WTC11 (cell line): ENCODE measurements around the gene MIOX. TPM values are rescaled to one million over a fixed set of nuclear protein-coding genes. Genes with fewer than 3 reads are reported as not detected.

Experiments
- ATAC-seq: fragments of 200-7000 bp; cut with Tn5 transposase; 2 replicates; pipeline ENCODE4 v1.10.0; 2021; ENCODE audit warnings: mild to moderate bottlenecking, moderate library complexity
- CTCF ChIA-PET: fragments of 300-600 bp; sonication (Branson Sonifier 250); formaldehyde crosslinking; loops from one replicate; lab custom pipeline; 2021; ENCODE audit warnings: antibody characterized with exemption; lab: Charles Lee
- POLR2A ChIA-PET: fragments of 350-600 bp; sonication (Branson Sonifier 250); formaldehyde crosslinking; loops from one replicate; lab custom pipeline; 2021; ENCODE audit warnings: antibody characterized with exemption; lab: Charles Lee
- DNase-seq: peaks from one replicate; pipeline ENCODE4 v3.0.0; 2021; ENCODE audit warnings: low spot score
- H3K27ac Mint-ChIP-seq: 2 replicates; pipeline ENCODE4 v1.8.0; 2021; ENCODE audit warnings: mixed read lengths
- H3K27me3 Mint-ChIP-seq: 2 replicates; pipeline ENCODE4 v1.8.0; 2021; ENCODE audit warnings: low read depth, mild to moderate bottlenecking, moderate library complexity, mixed read lengths
- H3K36me3 Mint-ChIP-seq: 2 replicates; pipeline ENCODE4 v1.8.0; 2021; ENCODE audit warnings: mixed read lengths
- H3K4me1 Mint-ChIP-seq: 2 replicates; pipeline ENCODE4 v1.8.0; 2022; ENCODE audit warnings: mixed read lengths
- H3K4me3 Mint-ChIP-seq: 2 replicates; pipeline ENCODE4 v1.8.0; 2021; ENCODE audit warnings: mild to moderate bottlenecking, moderate library complexity, mixed read lengths
- H3K9me3 Mint-ChIP-seq: 2 replicates; pipeline ENCODE4 v1.8.0; 2021; ENCODE audit warnings: mixed read lengths
- ATF1 ChIP-seq: sonication (generic); formaldehyde crosslinking; IDR thresholded peaks from 2 replicates; pipeline ENCODE4 v1.8.1; 2023; ENCODE audit warnings: mild to moderate bottlenecking, moderate library complexity, missing genetic modification reagents
- CBFB ChIP-seq: sonication (generic); formaldehyde crosslinking; IDR thresholded peaks from 2 replicates; pipeline ENCODE4 v1.8.1; 2022; ENCODE audit warnings: mild to moderate bottlenecking, low read depth, missing genetic modification reagents
- CREB1 ChIP-seq: sonication (generic); formaldehyde crosslinking; IDR thresholded peaks from 2 replicates; pipeline ENCODE4 v1.8.0; 2023; ENCODE audit warnings: mild to moderate bottlenecking, missing genetic modification reagents
- ELF4 ChIP-seq: sonication (generic); formaldehyde crosslinking; IDR thresholded peaks from 2 replicates; pipeline ENCODE4 v1.8.1; 2022; ENCODE audit warnings: low read depth, mild to moderate bottlenecking, moderate library complexity, missing genetic modification reagents
- FOXK1 ChIP-seq: sonication (generic); formaldehyde crosslinking; IDR thresholded peaks from 2 replicates; pipeline ENCODE4 v1.8.0; 2022; ENCODE audit warnings: mild to moderate bottlenecking, moderate library complexity, missing genetic modification reagents
- GTF2I ChIP-seq: fragments of 250-450 bp; sonication (Bioruptor Pico); conservative IDR thresholded peaks from 2 replicates; pipeline ENCODE4 v1.4.0; 2021; ENCODE audit warnings: mild to moderate bottlenecking
- JUN ChIP-seq: sonication (generic); formaldehyde crosslinking; IDR thresholded peaks from 2 replicates; pipeline ENCODE4 v1.8.0; 2023; ENCODE audit warnings: mild to moderate bottlenecking, missing genetic modification reagents
- MXD4 ChIP-seq: fragments of 250-450 bp; sonication (Bioruptor Pico); IDR thresholded peaks from 2 replicates; pipeline ENCODE4 v1.8.0; 2021; ENCODE audit warnings: mild to moderate bottlenecking, moderate library complexity, borderline replicate concordance
- RORB ChIP-seq: fragments of 250-450 bp; sonication (Bioruptor Pico); IDR thresholded peaks from 2 replicates; pipeline ENCODE4 v1.9.0; 2021; ENCODE audit warnings: mild to moderate bottlenecking
- SMAD4 ChIP-seq: sonication (generic); formaldehyde crosslinking; IDR thresholded peaks from 2 replicates; pipeline ENCODE4 v1.8.0; 2022; ENCODE audit warnings: mild to moderate bottlenecking, missing genetic modification reagents
- SP1 ChIP-seq: sonication (generic); formaldehyde crosslinking; conservative IDR thresholded peaks from 2 replicates; pipeline ENCODE4 v1.8.1; 2022; ENCODE audit warnings: missing genetic modification reagents
- TEAD1 ChIP-seq: sonication (generic); formaldehyde crosslinking; IDR thresholded peaks from 2 replicates; pipeline ENCODE4 v1.8.0; 2022; ENCODE audit warnings: mild to moderate bottlenecking, missing genetic modification reagents
- TEAD4 ChIP-seq: sonication (generic); formaldehyde crosslinking; IDR thresholded peaks from 2 replicates; pipeline ENCODE4 v1.8.0; 2022; ENCODE audit warnings: mild to moderate bottlenecking, missing genetic modification reagents
- TP53 ChIP-seq: sonication (generic); formaldehyde crosslinking; IDR thresholded peaks from 2 replicates; pipeline ENCODE4 v1.8.1; 2023; ENCODE audit warnings: mild to moderate bottlenecking, missing genetic modification reagents
- ZBTB21 ChIP-seq: sonication (generic); formaldehyde crosslinking; IDR thresholded peaks from 2 replicates; pipeline ENCODE4 v1.8.1; 2023; ENCODE audit warnings: mild to moderate bottlenecking, missing genetic modification reagents, borderline replicate concordance
- ZNF121 ChIP-seq: sonication (generic); formaldehyde crosslinking; IDR thresholded peaks from 2 replicates; pipeline ENCODE4 v1.8.0; 2023; ENCODE audit warnings: missing genetic modification reagents
- ZNF219 ChIP-seq: sonication (generic); formaldehyde crosslinking; IDR thresholded peaks from 2 replicates; pipeline ENCODE4 v1.8.0; 2023; ENCODE audit warnings: missing genetic modification reagents, mild to moderate bottlenecking, borderline replicate concordance
- ZNF232 ChIP-seq: sonication (generic); formaldehyde crosslinking; IDR thresholded peaks from 2 replicates; pipeline ENCODE4 v1.8.0; 2022; ENCODE audit warnings: mild to moderate bottlenecking, missing genetic modification reagents
- ZNF263 ChIP-seq: sonication (generic); formaldehyde crosslinking; IDR thresholded peaks from 2 replicates; pipeline ENCODE4 v1.8.1; 2022; ENCODE audit warnings: low read depth, mild to moderate bottlenecking, moderate library complexity, missing genetic modification reagents
- total RNA-seq: library from RNA; stranded (reverse); gene quantifications from 3 replicates; pipeline ENCODE4 v1.2.3, GENCODE V29; 2021
- TF ChIP-seq, protein P1 (sequence below): sonication (generic); formaldehyde crosslinking; IDR thresholded peaks from 2 replicates; pipeline ENCODE4 v1.8.1; 2023; ENCODE audit warnings: mild to moderate bottlenecking, missing genetic modification reagents
- TF ChIP-seq, protein P2 (sequence below): sonication (generic); formaldehyde crosslinking; IDR thresholded peaks from 2 replicates; pipeline ENCODE4 v1.8.0; 2023; ENCODE audit warnings: missing genetic modification reagents
- TF ChIP-seq, protein P3 (sequence below): fragments of 250-450 bp; sonication (Bioruptor Pico); IDR thresholded peaks from 2 replicates; pipeline ENCODE4 v2.1.2; 2022; ENCODE audit warnings: mild to moderate bottlenecking, moderate library complexity
- TF ChIP-seq, protein P4 (sequence below): sonication (generic); formaldehyde crosslinking; IDR thresholded peaks from 2 replicates; pipeline ENCODE4 v1.8.1; 2022; ENCODE audit warnings: low read depth, missing genetic modification reagents, borderline replicate concordance
- TF ChIP-seq, protein P5 (sequence below): sonication (generic); formaldehyde crosslinking; IDR thresholded peaks from 2 replicates; pipeline ENCODE4 v1.8.1; 2023; ENCODE audit warnings: mild to moderate bottlenecking, missing genetic modification reagents, moderate library complexity
- TF ChIP-seq, protein P6 (sequence below): sonication (generic); formaldehyde crosslinking; IDR thresholded peaks from 2 replicates; pipeline ENCODE4 v1.8.1; 2022; ENCODE audit warnings: mild to moderate bottlenecking, missing genetic modification reagents, moderate library complexity, borderline replicate concordance

The MIOX gene
- total RNA-seq, 1 experiment from 2014 or later: 0.33 TPM

DNA sequence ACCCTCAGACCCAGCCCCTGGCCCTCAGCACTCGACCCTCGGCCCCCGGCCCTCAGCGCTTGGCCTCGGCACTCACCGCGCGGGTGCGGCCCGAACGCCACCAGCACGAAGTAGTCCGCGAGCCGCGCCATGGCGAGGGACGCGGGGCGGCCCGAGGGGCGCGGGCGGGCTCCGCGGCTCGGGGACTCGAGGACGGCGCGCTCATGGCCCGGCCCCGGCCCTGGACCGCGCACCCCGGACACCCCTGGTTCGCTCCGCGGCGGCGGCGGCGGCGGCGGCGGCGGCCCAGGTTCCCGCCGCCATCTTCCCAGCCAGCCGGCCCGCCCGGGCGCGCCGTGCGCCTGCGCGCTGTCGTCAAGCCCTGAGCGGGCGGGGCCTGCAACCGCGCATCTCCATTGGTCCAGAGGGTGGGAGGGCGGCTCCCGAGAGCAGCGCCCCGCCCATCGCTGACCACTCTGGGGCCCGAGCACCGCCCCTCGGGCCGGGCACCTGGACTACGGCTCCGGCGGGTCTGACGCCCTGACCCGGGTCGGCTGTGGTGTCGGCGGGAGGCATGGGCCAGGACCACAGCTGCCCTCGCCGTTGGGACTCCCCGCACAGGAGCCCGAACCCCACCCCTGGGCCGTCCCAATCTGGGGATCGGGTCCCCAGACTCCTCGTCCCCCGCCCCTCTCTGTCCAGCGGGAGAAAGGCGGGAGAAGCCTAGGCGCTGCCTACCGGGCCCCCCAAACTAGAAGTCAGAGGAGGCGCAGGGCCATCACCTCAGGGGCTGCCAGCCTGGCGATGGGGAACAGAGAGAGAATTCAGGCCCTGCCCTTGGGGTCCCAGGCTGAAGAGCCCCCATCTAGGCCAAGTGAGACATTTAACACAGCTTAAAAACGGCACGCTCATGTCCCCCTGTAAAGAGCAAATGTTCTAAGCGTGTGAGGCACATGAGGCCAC, 11.7 kb upstream of the MIOX start, which contains the start of gene SBF1 (continued):
- TF ChIP-seq TEAD1 (no peak), CREB1 (CRISPR knock-in tag) (no peak), JUN (CRISPR knock-in tag) (no peak), MXD4 (CRISPR knock-in tag) (no peak), SP1 (CRISPR knock-in tag) (peak; percentile 91)
- TF ChIP-seq, protein P1, sequence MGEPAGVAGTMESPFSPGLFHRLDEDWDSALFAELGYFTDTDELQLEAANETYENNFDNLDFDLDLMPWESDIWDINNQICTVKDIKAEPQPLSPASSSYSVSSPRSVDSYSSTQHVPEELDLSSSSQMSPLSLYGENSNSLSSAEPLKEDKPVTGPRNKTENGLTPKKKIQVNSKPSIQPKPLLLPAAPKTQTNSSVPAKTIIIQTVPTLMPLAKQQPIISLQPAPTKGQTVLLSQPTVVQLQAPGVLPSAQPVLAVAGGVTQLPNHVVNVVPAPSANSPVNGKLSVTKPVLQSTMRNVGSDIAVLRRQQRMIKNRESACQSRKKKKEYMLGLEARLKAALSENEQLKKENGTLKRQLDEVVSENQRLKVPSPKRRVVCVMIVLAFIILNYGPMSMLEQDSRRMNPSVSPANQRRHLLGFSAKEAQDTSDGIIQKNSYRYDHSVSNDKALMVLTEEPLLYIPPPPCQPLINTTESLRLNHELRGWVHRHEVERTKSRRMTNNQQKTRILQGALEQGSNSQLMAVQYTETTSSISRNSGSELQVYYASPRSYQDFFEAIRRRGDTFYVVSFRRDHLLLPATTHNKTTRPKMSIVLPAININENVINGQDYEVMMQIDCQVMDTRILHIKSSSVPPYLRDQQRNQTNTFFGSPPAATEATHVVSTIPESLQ (CRISPR knock-in tag): no peak
- TF ChIP-seq, all 79 proteins: peak for 3

DNA sequence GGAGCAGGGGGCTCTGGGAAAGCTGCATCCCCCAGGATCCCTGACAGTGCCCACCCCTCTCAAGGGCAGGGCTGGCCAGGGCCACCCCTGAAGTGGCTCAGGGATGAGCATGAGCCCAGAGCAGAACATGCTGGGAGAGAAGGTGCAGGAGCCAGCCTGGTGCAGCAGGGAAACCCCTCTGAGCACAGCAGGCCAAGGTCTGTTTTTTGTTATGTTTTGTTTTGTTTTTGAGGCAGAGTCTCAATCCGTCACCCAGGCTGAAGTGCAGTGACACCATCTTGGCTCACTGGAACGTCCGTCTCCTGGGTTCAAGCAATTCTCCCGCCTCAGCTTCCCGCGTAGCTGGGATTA, 11.0 kb upstream of the MIOX start:
- H3K4me1 Mint-ChIP-seq: peaks cover 38% of the 10 kb centered on the region
- peak overlapping the region; percentile 76; the same call in 1 of the 2 replicates for H3K27ac Mint-ChIP-seq
- ATAC-seq (no peak), DNase-seq (no peak)
- POLR2A ChIA-PET: no interaction called here
- no peaks in the 10 kb centered on the region for H3K9me3 Mint-ChIP-seq
- H3K36me3 Mint-ChIP-seq: no peaks in the 10 kb centered on the region
- TF ChIP-seq RORB (CRISPR knock-in tag) (no peak), TP53 (CRISPR knock-in tag) (0 out of 2 replicates have a peak, but pooled peaks have one; percentile 23)
- peak overlapping the region; percentile 59 for H3K4me3 Mint-ChIP-seq
- peaks cover 37% of the 10 kb centered on the region for H3K27me3 Mint-ChIP-seq
- CTCF ChIA-PET: no interaction called here

DNA sequence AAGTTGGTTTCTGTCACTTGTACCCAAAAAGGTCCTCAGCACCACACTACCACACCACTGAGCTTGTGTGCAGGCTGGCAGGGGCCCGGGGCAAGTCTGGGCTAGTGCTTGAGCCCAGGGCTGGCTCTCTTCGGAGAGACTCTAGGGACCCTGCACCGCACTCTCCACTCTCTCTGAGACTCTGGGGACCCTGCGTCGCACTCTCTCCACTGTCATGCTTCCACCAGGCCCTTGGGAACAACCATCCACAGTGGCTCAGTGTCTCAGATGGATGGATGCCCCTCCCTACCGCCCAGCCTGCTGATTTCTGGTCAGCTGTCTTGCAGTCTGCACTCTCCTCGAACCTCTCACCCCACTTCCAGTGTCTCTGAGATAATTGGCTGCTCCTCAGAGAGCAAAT, 9.8 kb upstream of the MIOX start:
- H3K36me3 Mint-ChIP-seq: no peaks in the 10 kb centered on the region
- ChIA-PET CTCF (interaction anchor here (1.1 to 1.2 kb wide), 2 partner anchors 31 to 77 kb away, joined by 3 to 4 read pairs; partner anchors contain the start of genes LMF2 and NCAPH2), POLR2A (no interaction called here)
- 0 out of 2 replicates have a peak overlapping the region, but pooled peaks have one; percentile 11 for H3K4me3 Mint-ChIP-seq
- H3K9me3 Mint-ChIP-seq: no peaks in the 10 kb centered on the region
- ATAC-seq (no peak), DNase-seq (no peak)
- no peak for TF ChIP-seq ELF4
- TF ChIP-seq ATF1 (CRISPR knock-in tag): no peak
- TF ChIP-seq, protein P2, sequence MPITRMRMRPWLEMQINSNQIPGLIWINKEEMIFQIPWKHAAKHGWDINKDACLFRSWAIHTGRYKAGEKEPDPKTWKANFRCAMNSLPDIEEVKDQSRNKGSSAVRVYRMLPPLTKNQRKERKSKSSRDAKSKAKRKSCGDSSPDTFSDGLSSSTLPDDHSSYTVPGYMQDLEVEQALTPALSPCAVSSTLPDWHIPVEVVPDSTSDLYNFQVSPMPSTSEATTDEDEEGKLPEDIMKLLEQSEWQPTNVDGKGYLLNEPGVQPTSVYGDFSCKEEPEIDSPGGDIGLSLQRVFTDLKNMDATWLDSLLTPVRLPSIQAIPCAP (CRISPR knock-in tag): no peak
- no peak for TF ChIP-seq ZBTB21 (CRISPR knock-in tag)
- TF ChIP-seq, protein P3, sequence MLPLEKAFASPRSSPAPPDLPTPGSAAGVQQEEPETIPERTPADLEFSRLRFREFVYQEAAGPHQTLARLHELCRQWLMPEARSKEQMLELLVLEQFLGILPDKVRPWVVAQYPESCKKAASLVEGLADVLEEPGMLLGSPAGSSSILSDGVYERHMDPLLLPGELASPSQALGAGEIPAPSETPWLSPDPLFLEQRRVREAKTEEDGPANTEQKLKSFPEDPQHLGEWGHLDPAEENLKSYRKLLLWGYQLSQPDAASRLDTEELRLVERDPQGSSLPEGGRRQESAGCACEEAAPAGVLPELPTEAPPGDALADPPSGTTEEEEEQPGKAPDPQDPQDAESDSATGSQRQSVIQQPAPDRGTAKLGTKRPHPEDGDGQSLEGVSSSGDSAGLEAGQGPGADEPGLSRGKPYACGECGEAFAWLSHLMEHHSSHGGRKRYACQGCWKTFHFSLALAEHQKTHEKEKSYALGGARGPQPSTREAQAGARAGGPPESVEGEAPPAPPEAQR: no peak
- TF ChIP-seq CBFB (CRISPR knock-in tag): no peak
- no peak for TF ChIP-seq TP53 (CRISPR knock-in tag)
- no peak for TF ChIP-seq FOXK1
- TF ChIP-seq ZNF263 (CRISPR knock-in tag): no peak
- no peak for TF ChIP-seq ZNF121
- no peak for TF ChIP-seq ZNF219 (CRISPR knock-in tag)
- no peak for TF ChIP-seq TEAD4 (CRISPR knock-in tag)
- no peak for TF ChIP-seq SMAD4 (CRISPR knock-in tag)
- TF ChIP-seq, protein P4, sequence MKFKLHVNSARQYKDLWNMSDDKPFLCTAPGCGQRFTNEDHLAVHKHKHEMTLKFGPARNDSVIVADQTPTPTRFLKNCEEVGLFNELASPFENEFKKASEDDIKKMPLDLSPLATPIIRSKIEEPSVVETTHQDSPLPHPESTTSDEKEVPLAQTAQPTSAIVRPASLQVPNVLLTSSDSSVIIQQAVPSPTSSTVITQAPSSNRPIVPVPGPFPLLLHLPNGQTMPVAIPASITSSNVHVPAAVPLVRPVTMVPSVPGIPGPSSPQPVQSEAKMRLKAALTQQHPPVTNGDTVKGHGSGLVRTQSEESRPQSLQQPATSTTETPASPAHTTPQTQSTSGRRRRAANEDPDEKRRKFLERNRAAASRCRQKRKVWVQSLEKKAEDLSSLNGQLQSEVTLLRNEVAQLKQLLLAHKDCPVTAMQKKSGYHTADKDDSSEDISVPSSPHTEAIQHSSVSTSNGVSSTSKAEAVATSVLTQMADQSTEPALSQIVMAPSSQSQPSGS (CRISPR knock-in tag): no peak
- TF ChIP-seq, protein P5, sequence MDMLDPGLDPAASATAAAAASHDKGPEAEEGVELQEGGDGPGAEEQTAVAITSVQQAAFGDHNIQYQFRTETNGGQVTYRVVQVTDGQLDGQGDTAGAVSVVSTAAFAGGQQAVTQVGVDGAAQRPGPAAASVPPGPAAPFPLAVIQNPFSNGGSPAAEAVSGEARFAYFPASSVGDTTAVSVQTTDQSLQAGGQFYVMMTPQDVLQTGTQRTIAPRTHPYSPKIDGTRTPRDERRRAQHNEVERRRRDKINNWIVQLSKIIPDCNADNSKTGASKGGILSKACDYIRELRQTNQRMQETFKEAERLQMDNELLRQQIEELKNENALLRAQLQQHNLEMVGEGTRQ (CRISPR knock-in tag): no peak
- no peak for TF ChIP-seq GTF2I (CRISPR knock-in tag)
- TF ChIP-seq, protein P6, sequence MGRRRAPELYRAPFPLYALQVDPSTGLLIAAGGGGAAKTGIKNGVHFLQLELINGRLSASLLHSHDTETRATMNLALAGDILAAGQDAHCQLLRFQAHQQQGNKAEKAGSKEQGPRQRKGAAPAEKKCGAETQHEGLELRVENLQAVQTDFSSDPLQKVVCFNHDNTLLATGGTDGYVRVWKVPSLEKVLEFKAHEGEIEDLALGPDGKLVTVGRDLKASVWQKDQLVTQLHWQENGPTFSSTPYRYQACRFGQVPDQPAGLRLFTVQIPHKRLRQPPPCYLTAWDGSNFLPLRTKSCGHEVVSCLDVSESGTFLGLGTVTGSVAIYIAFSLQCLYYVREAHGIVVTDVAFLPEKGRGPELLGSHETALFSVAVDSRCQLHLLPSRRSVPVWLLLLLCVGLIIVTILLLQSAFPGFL (CRISPR knock-in tag): no peak
- TF ChIP-seq ZNF232 (CRISPR knock-in tag): no peak
- peaks cover 40% of the 10 kb centered on the region for H3K27me3 Mint-ChIP-seq
- H3K27ac Mint-ChIP-seq: peak overlapping the region; percentile 5; the same call in 1 of the 2 replicates
- peaks cover 33% of the 10 kb centered on the region for H3K4me1 Mint-ChIP-seq
